Thymus (tissue), 11 donors: ENCODE measurements around the gene TSR3. TPM values are rescaled to one million over a fixed set of nuclear protein-coding genes. Genes with fewer than 3 reads are reported as not detected.

Experiments used
- DNase-seq, 9 donors: peaks; one replicate each; pipeline ENCODE4 v3.0.0-alpha.2; 2013; ENCODE audit warnings: low spot score in 9 of 9, low read depth in 6 of 9, missing footprints in 1 of 9
- H3K27ac ChIP-seq, 2 donors: one replicate each; pipeline ENCODE4 v1.5.1; 2013; ENCODE audit warnings: control low read depth in 1 of 2, low read depth in 1 of 2, low read length in 1 of 2, mild to moderate bottlenecking in 1 of 2, moderate library complexity in 1 of 2
- H3K27me3 ChIP-seq, 2 donors: one replicate each; pipeline ENCODE4 v1.5.1; 2013; ENCODE audit warnings: low read length in 1 of 2; ENCODE audit not compliant: control insufficient read depth in 2 of 2, insufficient read depth in 1 of 2
- H3K36me3 ChIP-seq, 2 donors: one replicate each; pipeline ENCODE4 v1.5.1; 2013; ENCODE audit warnings: low read length in 1 of 2, mild to moderate bottlenecking in 1 of 2, moderate library complexity in 1 of 2; ENCODE audit not compliant: control insufficient read depth in 2 of 2, insufficient read depth in 2 of 2
- H3K4me1 ChIP-seq, 2 donors: one replicate each; pipeline ENCODE4 v1.5.1; 2013; ENCODE audit warnings: low read length in 2 of 2; ENCODE audit not compliant: control insufficient read depth in 2 of 2, insufficient read depth in 2 of 2
- H3K4me3 ChIP-seq, 2 donors: one replicate each; pipeline ENCODE4 v1.5.1; 2013; ENCODE audit warnings: low read length in 2 of 2, control low read depth in 1 of 2, mild to moderate bottlenecking in 1 of 2
- H3K9me3 ChIP-seq, 2 donors: one replicate each; pipeline ENCODE4 v1.5.1; 2013; ENCODE audit warnings: low read length in 1 of 2, mild to moderate bottlenecking in 1 of 2; ENCODE audit not compliant: control insufficient read depth in 2 of 2, insufficient read depth in 1 of 2
- WGBS: extraction: QIAGEN DNeasy Blood & Tissue Kit; methylation state at CpG from one replicate; pipeline ENCODE4 v1.1.7; 2013; 5-methylcytosine and 5-hydroxymethylcytosine counted together
- polyA plus RNA-seq: library from polyadenylated mRNA; stranded (reverse); fragments of 200-250 nt; gene quantifications from one replicate; pipeline ENCODE4 v1.2.3, GENCODE V29; 2013
- total RNA-seq: library from RNA; stranded (reverse); fragments of 120-200 nt; gene quantifications from one replicate; pipeline ENCODE4 v1.2.4, GENCODE V29; 2013
- donor health status: healthy.

TSR3 gene
- total and polyA plus RNA-seq, 2 donors = 38.7 to 46.8 TPM

- H3K4me3 ChIP-seq = no peak overlapping the region
- no peak for DNase-seq
- H3K36me3 ChIP-seq = peaks cover 25 to 34% of the 10 kb centered on the region in 2 donors
- WGBS = 97% methylated on average over 16 of the region's 16 CpGs
- peaks cover 20 to 25% of the 10 kb centered on the region in 2 donors for H3K4me1 ChIP-seq
- H3K27me3 ChIP-seq = peaks cover 0 to 2% of the 10 kb centered on the region in 2 donors
- no peak overlapping the region for H3K27ac ChIP-seq
- H3K9me3 ChIP-seq = no peaks in the 10 kb centered on the region
Observed at GRCh38 chr16:1349351-1349750, 2.3 kb downstream of the TSR3 start.

GRCh38 chr16:1348926-1349325 is 2.8 kb downstream of the TSR3 start:
- DNase-seq = no peak
- 97% methylated on average over 14 of the region's 14 CpGs for WGBS

GRCh38 chr16:1348441-1348840 is 3.2 kb downstream of the TSR3 start:
- no peak for DNase-seq
- peaks cover 25 to 34% of the 10 kb centered on the region in 2 donors for H3K36me3 ChIP-seq
- H3K4me3 ChIP-seq = no peak overlapping the region
- no peaks in the 10 kb centered on the region for H3K9me3 ChIP-seq
- peaks cover 0 to 2% of the 10 kb centered on the region in 2 donors for H3K27me3 ChIP-seq
- H3K4me1 ChIP-seq = peaks cover 20 to 28% of the 10 kb centered on the region in 2 donors
- H3K27ac ChIP-seq = no peak overlapping the region
- 97% methylated on average over 15 of the region's 15 CpGs for WGBS

More at GRCh38 chr16:1348926-1349325, 2.8 kb downstream of the TSR3 start:
- H3K27ac ChIP-seq = no peak overlapping the region
- H3K9me3 ChIP-seq = no peaks in the 10 kb centered on the region
- H3K4me1 ChIP-seq = peaks cover 20 to 26% of the 10 kb centered on the region in 2 donors
- H3K4me3 ChIP-seq = no peak overlapping the region
- peaks cover 0 to 2% of the 10 kb centered on the region in 2 donors for H3K27me3 ChIP-seq
- peaks cover 25 to 34% of the 10 kb centered on the region in 2 donors for H3K36me3 ChIP-seq

- peaks cover 0 to 4% of the 10 kb centered on the region in 2 donors for H3K27me3 ChIP-seq
- H3K9me3 ChIP-seq = no peaks in the 10 kb centered on the region
- H3K36me3 ChIP-seq = peaks cover 25 to 34% of the 10 kb centered on the region in 2 donors
- DNase-seq = no peak
- H3K4me1 ChIP-seq = peaks cover 18 to 29% of the 10 kb centered on the region in 2 donors
- no peak overlapping the region for H3K4me3 ChIP-seq
- H3K27ac ChIP-seq = no peak overlapping the region
- WGBS = 93% methylated on average over 29 of the region's 29 CpGs
Observed at GRCh38 chr16:1347962-1348361, 3.7 kb downstream of the TSR3 start.

- DNase-seq = no peak
- H3K4me1 ChIP-seq = peaks cover 16 to 29% of the 10 kb centered on the region in 2 donors
- H3K27me3 ChIP-seq = peaks cover 0 to 4% of the 10 kb centered on the region in 2 donors
- H3K4me3 ChIP-seq = no peak overlapping the region
- no peak overlapping the region for H3K27ac ChIP-seq
- peaks cover 25 to 34% of the 10 kb centered on the region in 2 donors for H3K36me3 ChIP-seq
- H3K9me3 ChIP-seq = no peaks in the 10 kb centered on the region
- 94% methylated on average over 31 of the region's 31 CpGs for WGBS
Observed at GRCh38 chr16:1347286-1347855, 4.3 kb downstream of the TSR3 start.

- Histone ChIP-seq H3K9me3 (no peaks in the 10 kb centered on the region), H3K4me1 (peaks cover 19 to 34% of the 10 kb centered on the region in 2 donors), H3K4me3 (no peak overlapping the region), H3K27ac (no peak overlapping the region), H3K27me3 (peaks cover 0 to 4% of the 10 kb centered on the region in 2 donors), H3K36me3 (peaks cover 25 to 34% of the 10 kb centered on the region in 2 donors)
- 89% methylated on average over 34 of the region's 34 CpGs for WGBS
- DNase-seq = no peak
Observed at GRCh38 chr16:1346422-1347285, 5.0 kb downstream of the TSR3 start.

- DNase-seq = no peak
- Histone ChIP-seq H3K9me3 (peaks cover 0 to 1% of the 10 kb centered on the region in 2 donors), H3K27me3 (peaks cover 0 to 4% of the 10 kb centered on the region in 2 donors), H3K4me1 (peaks cover 14 to 31% of the 10 kb centered on the region in 2 donors), H3K27ac (no peak overlapping the region), H3K4me3 (no peak overlapping the region), H3K36me3 (peaks cover 25 to 34% of the 10 kb centered on the region in 2 donors)
- 86% methylated on average over 31 of the region's 31 CpGs for WGBS
Observed at GRCh38 chr16:1345651-1346421, 5.8 kb downstream of the TSR3 start.

- 89% methylated on average over 11 of the region's 11 CpGs for WGBS
- no peak overlapping the region for H3K4me3 ChIP-seq
- H3K27me3 ChIP-seq = peaks cover 0 to 4% of the 10 kb centered on the region in 2 donors
- no peak overlapping the region for H3K27ac ChIP-seq
- H3K4me1 ChIP-seq = peaks cover 10 to 24% of the 10 kb centered on the region in 2 donors
- H3K36me3 ChIP-seq = peaks cover 22 to 28% of the 10 kb centered on the region in 2 donors
- DNase-seq = no peak
- peaks cover 0 to 9% of the 10 kb centered on the region in 2 donors for H3K9me3 ChIP-seq
Observed at GRCh38 chr16:1345087-1345486, 6.6 kb downstream of the TSR3 start.
